ENCODE data around the gene OVCH2.

OVCH2 gene

DNA sequence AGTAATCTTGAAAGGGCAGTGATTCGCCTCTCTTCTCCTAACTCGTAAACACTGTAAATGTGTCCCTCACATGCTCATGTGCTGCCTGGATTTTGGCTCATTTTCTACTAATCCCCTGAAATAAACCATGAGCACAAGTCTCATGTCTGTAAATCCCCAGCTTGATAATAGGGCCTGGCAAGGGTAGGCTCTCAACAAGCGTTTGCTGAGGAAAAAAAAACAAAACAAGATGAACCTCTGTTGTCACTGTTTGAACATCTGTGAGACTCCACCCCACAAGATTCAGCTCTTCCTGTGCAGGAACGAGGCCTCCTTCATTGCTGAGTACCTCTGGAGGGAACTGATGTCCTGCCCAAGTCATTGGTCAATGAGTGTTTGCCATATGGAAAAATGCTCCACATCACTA, 28.5 kb downstream of the OVCH2 start:
- H2AFZ ChIP-seq (ENCODE audit: low read depth, low read length) = no peak overlapping the region
- ATAC-seq (ENCODE audit: insufficient read depth, low read depth) (no peak), DNase-seq (no peak)
- H3K4me1 ChIP-seq (ENCODE audit: insufficient read depth, low read length) = no peaks in the 10 kb centered on the region
- H4K20me1 ChIP-seq (ENCODE audit: insufficient read depth, low read length) = no peaks in the 10 kb centered on the region
- H3K27me3 ChIP-seq (ENCODE audit: insufficient read depth, low read length, poor library complexity) = peaks cover 4% of the 10 kb centered on the region
- H3K4me2 ChIP-seq (ENCODE audit: insufficient read depth, low read length) = no peak overlapping the region
- H3K79me2 ChIP-seq (ENCODE audit: insufficient read depth, low read length) = no peaks in the 10 kb centered on the region
- H3K9ac ChIP-seq (ENCODE audit: low read depth, low read length) = no peak overlapping the region
- H3K4me3 ChIP-seq (ENCODE audit: low read depth in 1 of 2, low read length in 2 of 2) = no peak overlapping the region
- no peaks in the 10 kb centered on the region for H3K36me3 ChIP-seq (ENCODE audit: insufficient read depth, low read length)
- TF ChIP-seq, protein P1, sequence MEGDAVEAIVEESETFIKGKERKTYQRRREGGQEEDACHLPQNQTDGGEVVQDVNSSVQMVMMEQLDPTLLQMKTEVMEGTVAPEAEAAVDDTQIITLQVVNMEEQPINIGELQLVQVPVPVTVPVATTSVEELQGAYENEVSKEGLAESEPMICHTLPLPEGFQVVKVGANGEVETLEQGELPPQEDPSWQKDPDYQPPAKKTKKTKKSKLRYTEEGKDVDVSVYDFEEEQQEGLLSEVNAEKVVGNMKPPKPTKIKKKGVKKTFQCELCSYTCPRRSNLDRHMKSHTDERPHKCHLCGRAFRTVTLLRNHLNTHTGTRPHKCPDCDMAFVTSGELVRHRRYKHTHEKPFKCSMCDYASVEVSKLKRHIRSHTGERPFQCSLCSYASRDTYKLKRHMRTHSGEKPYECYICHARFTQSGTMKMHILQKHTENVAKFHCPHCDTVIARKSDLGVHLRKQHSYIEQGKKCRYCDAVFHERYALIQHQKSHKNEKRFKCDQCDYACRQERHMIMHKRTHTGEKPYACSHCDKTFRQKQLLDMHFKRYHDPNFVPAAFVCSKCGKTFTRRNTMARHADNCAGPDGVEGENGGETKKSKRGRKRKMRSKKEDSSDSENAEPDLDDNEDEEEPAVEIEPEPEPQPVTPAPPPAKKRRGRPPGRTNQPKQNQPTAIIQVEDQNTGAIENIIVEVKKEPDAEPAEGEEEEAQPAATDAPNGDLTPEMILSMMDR (IDR thresholded peaks at IDR 0.05; ENCODE audit: borderline replicate concordance, extremely low read depth, low read length, poor library complexity, severe bottlenecking) = no peak
- TF ChIP-seq EZH2 (IDR thresholded peaks at IDR 0.05; ENCODE audit: borderline replicate concordance, low read depth, low read length, severe bottlenecking) = no peak
- no peaks in the 10 kb centered on the region for H3K9me3 ChIP-seq (ENCODE audit: insufficient read depth, low read length, severe bottlenecking)
- no peak overlapping the region for H3K27ac ChIP-seq (ENCODE audit: low read length)

DNA sequence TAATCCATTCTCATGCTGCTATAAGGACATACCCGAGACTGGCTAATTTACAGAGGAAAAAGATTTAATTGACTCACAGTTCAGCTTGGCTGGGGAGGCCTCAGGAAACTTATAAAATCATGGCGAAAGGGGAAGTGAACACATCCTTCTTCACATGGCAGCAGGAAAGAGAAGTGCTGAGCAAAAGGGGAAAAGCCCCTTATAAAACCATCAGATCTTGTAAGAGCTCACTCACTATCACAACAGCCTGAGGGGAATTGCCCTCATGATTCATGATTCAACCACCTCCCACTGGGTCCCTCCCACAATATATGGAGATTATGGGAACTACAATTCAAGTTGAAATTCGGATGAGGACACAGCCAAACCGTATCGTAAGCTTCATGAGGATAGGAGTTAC, 29.2 kb downstream of the OVCH2 start:
- DNase-seq (no peak), ATAC-seq (ENCODE audit: insufficient read depth, low read depth) (no peak)
- Histone ChIP-seq H4K20me1 (ENCODE audit: insufficient read depth, low read length) (no peaks in the 10 kb centered on the region), H3K36me3 (ENCODE audit: insufficient read depth, low read length) (no peaks in the 10 kb centered on the region), H3K9ac (ENCODE audit: low read depth, low read length) (no peak overlapping the region), H3K4me1 (ENCODE audit: insufficient read depth, low read length) (no peaks in the 10 kb centered on the region), H3K4me2 (ENCODE audit: insufficient read depth, low read length) (no peak overlapping the region), H2AFZ (ENCODE audit: low read depth, low read length) (no peak overlapping the region), H3K27ac (ENCODE audit: low read length) (no peak overlapping the region), H3K4me3 (ENCODE audit: low read depth in 1 of 2, low read length in 2 of 2) (no peak overlapping the region), H3K79me2 (ENCODE audit: insufficient read depth, low read length) (no peaks in the 10 kb centered on the region), H3K9me3 (ENCODE audit: insufficient read depth, low read length, severe bottlenecking) (no peaks in the 10 kb centered on the region), H3K27me3 (ENCODE audit: insufficient read depth, low read length, poor library complexity) (peaks cover 4% of the 10 kb centered on the region)
- no peak for TF ChIP-seq EZH2 (IDR thresholded peaks at IDR 0.05; ENCODE audit: borderline replicate concordance, low read depth, low read length, severe bottlenecking)
- TF ChIP-seq, protein P1 (IDR thresholded peaks at IDR 0.05; ENCODE audit: borderline replicate concordance, extremely low read depth, low read length, poor library complexity, severe bottlenecking) = no peak

DNA sequence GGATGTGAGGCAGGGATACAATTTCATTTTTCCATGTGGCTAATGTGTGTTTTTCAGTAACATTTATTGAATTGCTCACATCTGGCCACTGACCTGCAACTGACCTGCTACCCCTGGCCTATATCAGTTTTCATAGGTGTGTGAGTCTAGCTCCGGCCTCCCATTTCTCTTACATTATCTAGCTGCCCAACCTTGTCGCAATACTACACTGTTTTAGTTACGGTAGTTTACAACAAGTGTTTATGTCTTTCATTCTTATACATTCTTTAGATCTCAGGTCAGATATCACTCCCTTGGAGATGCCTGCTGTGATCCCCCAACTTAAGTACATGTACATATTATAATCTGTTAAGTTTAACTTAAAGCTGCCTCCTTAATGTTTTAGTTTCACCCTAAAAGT, 30.6 kb downstream of the OVCH2 start:
- H4K20me1 ChIP-seq (ENCODE audit: insufficient read depth, low read length) = no peaks in the 10 kb centered on the region
- H3K27ac ChIP-seq (ENCODE audit: low read length) = no peak overlapping the region
- DNase-seq (no peak), ATAC-seq (ENCODE audit: insufficient read depth, low read depth) (no peak)
- TF ChIP-seq, protein P1 (IDR thresholded peaks at IDR 0.05; ENCODE audit: borderline replicate concordance, extremely low read depth, low read length, poor library complexity, severe bottlenecking) = no peak
- no peak for TF ChIP-seq EZH2 (IDR thresholded peaks at IDR 0.05; ENCODE audit: borderline replicate concordance, low read depth, low read length, severe bottlenecking)
- no peaks in the 10 kb centered on the region for H3K4me1 ChIP-seq (ENCODE audit: insufficient read depth, low read length)
- no peak overlapping the region for H2AFZ ChIP-seq (ENCODE audit: low read depth, low read length)
- no peaks in the 10 kb centered on the region for H3K9me3 ChIP-seq (ENCODE audit: insufficient read depth, low read length, severe bottlenecking)
- H3K79me2 ChIP-seq (ENCODE audit: insufficient read depth, low read length) = no peaks in the 10 kb centered on the region
- H3K36me3 ChIP-seq (ENCODE audit: insufficient read depth, low read length) = no peaks in the 10 kb centered on the region
- no peak overlapping the region for H3K9ac ChIP-seq (ENCODE audit: low read depth, low read length)
- no peak overlapping the region for H3K4me2 ChIP-seq (ENCODE audit: insufficient read depth, low read length)
- H3K4me3 ChIP-seq (ENCODE audit: low read depth in 1 of 2, low read length in 2 of 2) = no peak overlapping the region
- peaks cover 4% of the 10 kb centered on the region for H3K27me3 ChIP-seq (ENCODE audit: insufficient read depth, low read length, poor library complexity)

Data from DND-41 (cell line).